BJ (cell line): Measurements from ENCODE around the gene SHISA4. TPM values are rescaled to one million over a fixed set of nuclear protein-coding genes. Genes with fewer than 3 reads are reported as not detected.
A peak's percentile ranks its signal among the peaks of the same experiment; 100 is the strongest.
"Not testable (repeated sequence)": the region's sequence is repeated elsewhere in the genome, so short reads cannot be mapped to it uniquely, and the experiment has no call there.

Experiments
- CTCF ChIA-PET: fragments of 350-600 bp; formaldehyde crosslinking; extraction: SDS; loops from one replicate; lab custom pipeline; 2021; ENCODE audit warnings: antibody characterized with exemption, inconsistent platforms; lab: Yijun Ruan, JAX
- POLR2A ChIA-PET: fragments of 300-600 bp; sonication (Branson Sonifier 250); formaldehyde crosslinking; extraction: SDS; loops from one replicate; lab custom pipeline; 2021; ENCODE audit warnings: antibody characterized with exemption; lab: Charles Lee
- DNase-seq: peaks from one replicate; pipeline ENCODE4 v3.0.0-alpha.2; 2011; ENCODE audit warnings: low read depth
- H3K27me3 ChIP-seq: 2 replicates; pipeline ENCODE4 v1.6.0; 2011; ENCODE audit warnings: low read length; ENCODE audit not compliant: control insufficient read depth, insufficient read depth
- H3K36me3 ChIP-seq: 2 replicates; pipeline ENCODE4 v1.5.1; 2011; ENCODE audit warnings: low read length; ENCODE audit not compliant: control insufficient read depth, insufficient read depth
- H3K4me3 ChIP-seq: 2 replicates; pipeline ENCODE4 v1.5.1; 2011; ENCODE audit warnings: low read depth, mild to moderate bottlenecking, control low read depth, low read length
- CTCF ChIP-seq: IDR thresholded peaks from 2 replicates; pipeline ENCODE4 v1.5.1; 2011; ENCODE audit warnings: low read depth, mild to moderate bottlenecking, control low read depth, inconsistent platforms, low read length, moderate library complexity; ENCODE audit not compliant: insufficient read depth
- polyA minus RNA-seq: library from RNA; depleted of rRNA, polyadenylated mRNA; stranded (reverse); fragments of >200 nt; gene quantifications from 2 replicates; pipeline ENCODE4 v1.2.3, GENCODE V29; 2011; rRNA and poly(A)+ RNA removed
- polyA plus RNA-seq: library from polyadenylated mRNA; depleted of rRNA; stranded (reverse); fragments of >200 nt; gene quantifications from 2 replicates; pipeline ENCODE4 v1.2.3, GENCODE V29; 2011; rRNA removed

The SHISA4 gene
- 36.9 and 72.6 TPM in 2 replicates for polyA plus RNA-seq
- polyA minus RNA-seq = 19.9 and 33.6 TPM in 2 replicates

GRCh38 chr1:201888282-201889089 is at the start of gene SHISA4:
SHISA4 (plus strand) TSS chr1:201888898; CDS start chr1:201888995, 97 bp downstream.
- POLR2A ChIA-PET = no interaction called here
- no peak for TF ChIP-seq CTCF
- CTCF ChIA-PET = interaction anchor here (1.1 to 12.4 kb wide), 8 partner anchors 10 to 112 kb away, joined by 3 to 201 read pairs (median 4); no protein-coding TSS in a partner anchor

GRCh38 chr1:201839089-201839488 is 49.6 kb upstream of the SHISA4 start:
- DNase-seq, POLR2A ChIA-PET, H3K36me3 ChIP-seq, H3K4me3 ChIP-seq, CTCF ChIA-PET, H3K27me3 ChIP-seq: not testable (repeated sequence)

More at GRCh38 chr1:201888282-201889089, at the start of gene SHISA4:
- Histone ChIP-seq H3K27me3 (no peaks in the 10 kb centered on the region), H3K4me3 (peak within 1 kb of the TSS; percentile 76), H3K36me3 (no peaks in the 10 kb centered on the region; the same call in 1 of the 2 replicates)
- DNase-seq = no peak

- CTCF ChIA-PET = interaction anchor here (1.2 to 4.3 kb wide), 2 partner anchors 9 to 12 kb away, joined by 3 to 26 read pairs; partner anchors contain the start of gene IPO9
Observed at GRCh38 chr1:201840055-201840454, 48.6 kb upstream of the SHISA4 start.

GRCh38 chr1:201840490-201840889 is 48.2 kb upstream of the SHISA4 start:
- no peak overlapping the region for H3K4me3 ChIP-seq
- H3K36me3 ChIP-seq = no peaks in the 10 kb centered on the region; the same call in 1 of the 2 replicates
- TF ChIP-seq CTCF = no peak
- ChIA-PET CTCF (interaction anchor here (1.2 to 4.3 kb wide), 3 partner anchors 9 to 310 kb away, joined by 3 to 26 read pairs (median 4); partner anchors contain the start of gene IPO9), POLR2A (no interaction called here)
- no peaks in the 10 kb centered on the region for H3K27me3 ChIP-seq
- DNase-seq = no peak

More at GRCh38 chr1:201840055-201840454, 48.6 kb upstream of the SHISA4 start:
- H3K36me3 ChIP-seq = no peaks in the 10 kb centered on the region; the same call in 1 of the 2 replicates
- DNase-seq = no peak
- H3K4me3 ChIP-seq = no peak overlapping the region
- no peak for TF ChIP-seq CTCF
- no peaks in the 10 kb centered on the region for H3K27me3 ChIP-seq
- POLR2A ChIA-PET = no interaction called here

- no peak for TF ChIP-seq CTCF
- no peak for DNase-seq
- H3K36me3 ChIP-seq = no peaks in the 10 kb centered on the region; the same call in 1 of the 2 replicates
- H3K27me3 ChIP-seq = no peaks in the 10 kb centered on the region
- CTCF ChIA-PET = interaction anchor here (1.2 to 4.3 kb wide), 2 partner anchors 13 to 311 kb away, joined by 4 to 26 read pairs; partner anchors contain the start of gene IPO9
- H3K4me3 ChIP-seq = no peak overlapping the region
- POLR2A ChIA-PET = no interaction called here
Observed at GRCh38 chr1:201841265-201841912, 47.3 kb upstream of the SHISA4 start.
